ENCODE results near the gene VPS13A. TPM values are rescaled to one million over a fixed set of nuclear protein-coding genes. Genes with fewer than 3 reads are reported as not detected.

Gene VPS13A
- total RNA-seq, 1 donor from 2014 or later, result 13.2 TPM

- no peak overlapping the region for H3K4me3 ChIP-seq (ENCODE audit: low read depth, low read length)
- no peak for TF ChIP-seq CTCF (conservative IDR thresholded peaks at IDR 0.05; ENCODE audit: low read depth, low read length)
- no peak for DNase-seq (ENCODE audit: low read depth)
Observed at GRCh38 chr9:77307166-77307565, 129.8 kb downstream of the VPS13A start.

GRCh38 chr9:77316058-77316457 is 138.7 kb downstream of the VPS13A start:
- no peak for TF ChIP-seq CTCF (conservative IDR thresholded peaks at IDR 0.05; ENCODE audit: low read depth, low read length)
- DNase-seq (ENCODE audit: low read depth), result no peak
- H3K4me3 ChIP-seq (ENCODE audit: low read depth, low read length), result no peak overlapping the region

GRCh38 chr9:77325058-77325457 is 147.7 kb downstream of the VPS13A start:
- no peak for TF ChIP-seq CTCF (conservative IDR thresholded peaks at IDR 0.05; ENCODE audit: low read depth, low read length)
- DNase-seq (ENCODE audit: low read depth), result no peak
- no peak overlapping the region for H3K4me3 ChIP-seq (ENCODE audit: low read depth, low read length)

- TF ChIP-seq CTCF (conservative IDR thresholded peaks at IDR 0.05; ENCODE audit: low read depth, low read length), result no peak
- H3K4me3 ChIP-seq (ENCODE audit: low read depth, low read length), result no peak overlapping the region
- DNase-seq (ENCODE audit: low read depth), result no peak
Observed at GRCh38 chr9:77328102-77328501, 150.8 kb downstream of the VPS13A start.

- TF ChIP-seq CTCF (conservative IDR thresholded peaks at IDR 0.05; ENCODE audit: low read depth, low read length), result no peak
- no peak for DNase-seq (ENCODE audit: low read depth)
- H3K4me3 ChIP-seq (ENCODE audit: low read depth, low read length), result no peak overlapping the region
Observed at GRCh38 chr9:77370064-77370463, 192.7 kb downstream of the VPS13A start.

- no peak overlapping the region for H3K4me3 ChIP-seq (ENCODE audit: low read depth, low read length)
- no peak for TF ChIP-seq CTCF (conservative IDR thresholded peaks at IDR 0.05; ENCODE audit: low read depth, low read length)
- DNase-seq (ENCODE audit: low read depth), result no peak
Observed at GRCh38 chr9:77374266-77374665, 196.9 kb downstream of the VPS13A start.

- H3K4me3 ChIP-seq (ENCODE audit: low read depth, low read length), result no peak overlapping the region
- no peak for TF ChIP-seq CTCF (conservative IDR thresholded peaks at IDR 0.05; ENCODE audit: low read depth, low read length)
- no peak for DNase-seq (ENCODE audit: low read depth)
Observed at GRCh38 chr9:77375956-77376532, 198.7 kb downstream of the VPS13A start.
